Measurements from ENCODE around the gene CYP2A6.

DNA sequence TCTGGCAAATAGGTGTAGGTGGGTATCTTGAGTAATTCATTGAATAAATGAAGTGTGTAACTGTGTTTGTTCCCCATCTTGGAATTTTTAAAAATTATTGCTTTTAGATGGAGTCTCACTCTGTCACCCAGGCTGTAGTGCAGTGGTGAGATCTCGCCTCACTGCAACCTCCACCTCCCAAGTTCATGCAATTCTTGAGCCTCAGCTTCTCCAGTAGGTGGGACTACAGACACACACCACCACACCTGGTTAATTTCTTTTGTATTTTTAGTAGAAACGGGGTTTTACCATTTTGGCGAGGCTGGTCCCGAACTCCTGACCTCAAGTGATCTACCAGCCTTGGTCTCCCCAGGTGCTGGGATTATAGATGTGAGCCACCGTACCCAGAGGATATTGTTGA is 7.9 kb upstream of the CYP2A6 start:
- no peak for TF ChIP-seq CTCF (IDR thresholded peaks at IDR 0.05 in 8 of 11, conservative IDR thresholded peaks at IDR 0.05 in 3 of 11)
- no peak for TF ChIP-seq POLR2A (IDR thresholded peaks at IDR 0.05)
